ENCODE measurements around the gene ZNF516.

Gene ZNF516

DNA sequence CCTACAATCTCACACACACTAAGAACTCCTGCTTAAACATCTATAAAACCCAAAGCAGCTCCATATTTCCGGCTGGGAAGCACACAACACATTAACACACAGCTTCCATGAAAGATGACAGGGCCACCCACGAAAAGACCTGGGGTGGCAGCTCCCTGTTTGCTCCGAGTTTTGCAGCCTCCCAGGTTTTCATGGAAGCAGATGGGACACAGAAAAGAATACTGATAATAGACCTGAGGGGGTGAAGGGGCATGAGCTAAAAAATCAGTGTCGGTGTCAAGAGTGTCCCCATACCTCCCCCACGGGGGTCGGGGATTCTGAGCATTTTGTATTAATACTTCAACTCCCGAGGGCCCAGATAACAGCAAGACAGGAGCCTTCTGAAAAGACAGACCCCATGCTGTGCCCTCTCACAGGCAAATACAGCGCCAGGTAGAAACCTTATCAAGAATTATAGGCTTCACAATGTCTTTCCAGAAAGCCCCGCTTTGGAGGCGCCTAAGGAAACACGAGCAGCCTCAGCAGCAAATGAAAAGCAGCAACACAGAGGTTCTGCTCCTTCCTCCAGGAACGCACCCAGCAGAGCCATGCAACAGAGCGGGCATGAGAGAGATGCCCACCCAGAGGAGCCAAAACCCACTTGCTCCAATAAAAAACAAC, 50.5 kb downstream of the ZNF516 start:
- peak; percentile 12; the same call in 2 of the 3 replicates for ATAC-seq
- TF ChIP-seq ZFP30 (CRISPR knock-in tag; IDR thresholded peaks at IDR 0.05): no peak
- no peak for TF ChIP-seq CSRNP3 (CRISPR knock-in tag; IDR thresholded peaks at IDR 0.05)
- no peak for TF ChIP-seq TCF4 (CRISPR knock-in tag; IDR thresholded peaks at IDR 0.05; ENCODE audit: borderline replicate concordance)
- TF ChIP-seq GLIS3 (CRISPR knock-in tag; IDR thresholded peaks at IDR 0.05): no peak
- TF ChIP-seq, protein P1, sequence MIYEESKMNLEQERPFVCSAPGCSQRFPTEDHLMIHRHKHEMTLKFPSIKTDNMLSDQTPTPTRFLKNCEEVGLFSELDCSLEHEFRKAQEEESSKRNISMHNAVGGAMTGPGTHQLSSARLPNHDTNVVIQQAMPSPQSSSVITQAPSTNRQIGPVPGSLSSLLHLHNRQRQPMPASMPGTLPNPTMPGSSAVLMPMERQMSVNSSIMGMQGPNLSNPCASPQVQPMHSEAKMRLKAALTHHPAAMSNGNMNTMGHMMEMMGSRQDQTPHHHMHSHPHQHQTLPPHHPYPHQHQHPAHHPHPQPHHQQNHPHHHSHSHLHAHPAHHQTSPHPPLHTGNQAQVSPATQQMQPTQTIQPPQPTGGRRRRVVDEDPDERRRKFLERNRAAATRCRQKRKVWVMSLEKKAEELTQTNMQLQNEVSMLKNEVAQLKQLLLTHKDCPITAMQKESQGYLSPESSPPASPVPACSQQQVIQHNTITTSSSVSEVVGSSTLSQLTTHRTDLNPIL (CRISPR knock-in tag; IDR thresholded peaks at IDR 0.05; ENCODE audit: low read depth): no peak
- no peak for TF ChIP-seq OSR1 (CRISPR knock-in tag; IDR thresholded peaks at IDR 0.05)
- no peak for TF ChIP-seq ZNF565 (CRISPR knock-in tag; conservative IDR thresholded peaks at IDR 0.05; ENCODE audit: low read depth)
- no peak for TF ChIP-seq TSHZ2 (CRISPR knock-in tag; IDR thresholded peaks at IDR 0.05)
- no peak for TF ChIP-seq ZC3H10 (CRISPR knock-in tag; IDR thresholded peaks at IDR 0.05)
- no peak for TF ChIP-seq ESRRG (CRISPR knock-in tag; IDR thresholded peaks at IDR 0.05)
- TF ChIP-seq PATZ1 (CRISPR knock-in tag; IDR thresholded peaks at IDR 0.05; ENCODE audit: borderline replicate concordance): no peak
- TF ChIP-seq TOX (CRISPR knock-in tag; IDR thresholded peaks at IDR 0.05; ENCODE audit: borderline replicate concordance): no peak
- TF ChIP-seq ISL1 (CRISPR knock-in tag; IDR thresholded peaks at IDR 0.05): no peak
- TF ChIP-seq BACH2 (CRISPR knock-in tag; IDR thresholded peaks at IDR 0.05; ENCODE audit: borderline replicate concordance): no peak
- no peak for TF ChIP-seq CSDC2 (CRISPR knock-in tag; IDR thresholded peaks at IDR 0.05)
- TF ChIP-seq POU6F1 (CRISPR knock-in tag; IDR thresholded peaks at IDR 0.05; ENCODE audit: borderline replicate concordance, low read depth): no peak
- no peak for TF ChIP-seq ARNTL (CRISPR knock-in tag; IDR thresholded peaks at IDR 0.05; ENCODE audit: borderline replicate concordance, low read depth)

- ATAC-seq: no peak
- TF ChIP-seq ZNF70 (CRISPR knock-in tag; IDR thresholded peaks at IDR 0.05): no peak
- no peak for TF ChIP-seq TCF4 (CRISPR knock-in tag; IDR thresholded peaks at IDR 0.05; ENCODE audit: borderline replicate concordance)
- no peak for TF ChIP-seq OSR1 (CRISPR knock-in tag; IDR thresholded peaks at IDR 0.05)
- TF ChIP-seq CSRNP3 (CRISPR knock-in tag; IDR thresholded peaks at IDR 0.05): no peak
- no peak for TF ChIP-seq ZFP3 (CRISPR knock-in tag; IDR thresholded peaks at IDR 0.05)
- TF ChIP-seq PATZ1 (CRISPR knock-in tag; IDR thresholded peaks at IDR 0.05; ENCODE audit: borderline replicate concordance): no peak
- TF ChIP-seq ISL1 (CRISPR knock-in tag; IDR thresholded peaks at IDR 0.05): no peak
- no peak for TF ChIP-seq SNAI2 (CRISPR knock-in tag; IDR thresholded peaks at IDR 0.05)
- no peak for TF ChIP-seq BACH2 (CRISPR knock-in tag; IDR thresholded peaks at IDR 0.05; ENCODE audit: borderline replicate concordance)
These were observed 51.3 kb downstream of the ZNF516 start for GRCh38 chr18:76443519-76444445.
